Keratinocyte (primary cell): ENCODE measurements around the gene SPTBN5. TPM values are rescaled to one million over a fixed set of nuclear protein-coding genes. Genes with fewer than 3 reads are reported as not detected.

ENCODE experiments used
- DNase-seq: peaks from one replicate; pipeline ENCODE4 v3.0.0-alpha.2; 2011; ENCODE audit warnings: low read depth, missing footprints, low spot score
- FAIRE-seq: peaks from 2 replicates; lab custom pipeline; 2011; peaks lifted over from hg19 to GRCh38; lab: Jason Lieb, UNC
- H2AFZ ChIP-seq: 2 replicates; pipeline ENCODE4 v1.6.0; 2012; ENCODE audit warnings: low read length, control low read depth, inconsistent platforms; ENCODE audit not compliant: control insufficient read depth
- H3K27ac ChIP-seq: 2 replicates; pipeline ENCODE4 v1.5.1; 2011; ENCODE audit warnings: low read length; ENCODE audit not compliant: control insufficient read depth, insufficient read depth
- H3K27me3 ChIP-seq: 3 replicates; pipeline ENCODE4 v1.6.0; 2011; ENCODE audit warnings: low read length; ENCODE audit not compliant: control insufficient read depth, insufficient read depth; ENCODE audit errors: extremely low read depth
- H3K36me3 ChIP-seq, 2 experiments: 2 replicates in 1 of 2; 3 replicates in 1 of 2; pipeline ENCODE4 v1.5.1; 2011; ENCODE audit warnings: low read length in 2 of 2, mild to moderate bottlenecking in 1 of 2; ENCODE audit not compliant: control insufficient read depth in 2 of 2, insufficient read depth in 2 of 2; ENCODE audit errors: extremely low read depth in 1 of 2
- H3K4me1 ChIP-seq: 3 replicates; pipeline ENCODE4 v1.5.1; 2011; ENCODE audit warnings: low read length; ENCODE audit not compliant: control insufficient read depth, insufficient read depth; ENCODE audit errors: extremely low read depth
- H3K4me2 ChIP-seq: 3 replicates; pipeline ENCODE4 v1.6.0; 2011; ENCODE audit warnings: low read depth, low read length; ENCODE audit not compliant: control insufficient read depth, insufficient read depth; ENCODE audit errors: extremely low read depth
- H3K4me3 ChIP-seq, 3 experiments: fragments of 200-600 bp in 1 of 3; sonication (generic) in 1 of 3; 2 replicates in 2 of 3; 3 replicates in 1 of 3; pipeline ENCODE4 v1.5.1; 2011 to 2016; ENCODE audit warnings: low read length in 3 of 3, mild to moderate bottlenecking in 3 of 3, control low read depth in 2 of 3, inconsistent platforms in 1 of 3, low read depth in 1 of 3, mixed read lengths in 1 of 3, mixed run types in 1 of 3, moderate library complexity in 1 of 3; ENCODE audit not compliant: control insufficient read depth in 2 of 3, insufficient read depth in 2 of 3; ENCODE audit errors: extremely low read depth in 1 of 3
- H3K79me2 ChIP-seq: 2 replicates; pipeline ENCODE4 v1.6.0; 2012; ENCODE audit warnings: low read length; ENCODE audit not compliant: control insufficient read depth, insufficient read depth
- H3K9ac ChIP-seq: 3 replicates; pipeline ENCODE4 v1.6.0; 2011; ENCODE audit warnings: low read length; ENCODE audit not compliant: control insufficient read depth, insufficient read depth; ENCODE audit errors: extremely low read depth
- H3K9me1 ChIP-seq: 3 replicates; pipeline ENCODE4 v1.6.0; 2011; ENCODE audit warnings: low read length; ENCODE audit not compliant: control insufficient read depth, insufficient read depth; ENCODE audit errors: extremely low read depth
- H3K9me3 ChIP-seq: 2 replicates; pipeline ENCODE4 v1.5.1; 2012; ENCODE audit warnings: low read depth, low read length; ENCODE audit not compliant: control insufficient read depth
- H4K20me1 ChIP-seq: 3 replicates; pipeline ENCODE4 v1.6.0; 2011; ENCODE audit warnings: low read length; ENCODE audit not compliant: control insufficient read depth, insufficient read depth; ENCODE audit errors: extremely low read depth
- CTCF ChIP-seq, 3 experiments: IDR thresholded peaks in 1 of 3; conservative IDR thresholded peaks in 1 of 3; optimal IDR thresholded peaks in 1 of 3; 2 replicates in 2 of 3; 3 replicates in 1 of 3; pipeline versions ENCODE3 to v1.5.1; 2011; ENCODE audit warnings: low read length in 3 of 3, mild to moderate bottlenecking in 3 of 3, moderate library complexity in 2 of 3, control low read depth in 1 of 3, inconsistent platforms in 1 of 3; ENCODE audit not compliant: insufficient read depth in 2 of 3; ENCODE audit errors: extremely low read depth in 1 of 3
- EZH2 ChIP-seq: IDR thresholded peaks from one replicate; pipeline ENCODE4 v1.6.1; 2012; ENCODE audit warnings: inconsistent platforms, mild to moderate bottlenecking, low read length, moderate library complexity
- dilution Hi-C: fragments of 300-500 bp; cut with MboI; formaldehyde crosslinking; loops from one replicate; pipeline ENCODE4 v1.7.0; 2020; ENCODE audit warnings: low sequenced_read_pairs; ENCODE audit not compliant: extremely low pct_ligation_motif_present
- polyA plus RNA-seq, 5 experiments: library from polyadenylated mRNA; depleted of rRNA in 3 of 5; stranded (reverse) in 3 of 5; stranded (forward) in 1 of 5; unstranded in 1 of 5; fragments of >200 nt; gene quantifications; 1 replicate in 1 of 5; 2 replicates in 3 of 5; 3 replicates in 1 of 5; pipeline versions ENCODE4 v1.2.1 to v1.2.3, GENCODE V29; 2011 to 2012; ENCODE audit warnings: missing spikeins in 2 of 5, low read depth in 1 of 5, low replicate concordance in 1 of 5

The SPTBN5 gene
- polyA plus RNA-seq, 1 donor (not counting 4 experiments of a cell fraction or from before 2014, with no cell fraction given): 0.66 TPM

- DNase-seq (no peak), FAIRE-seq (no peak)
- H3K36me3 ChIP-seq: peaks cover 43 to 57% of the 10 kb centered on the region in 2 experiments
- H2AFZ ChIP-seq: no peak overlapping the region
- H4K20me1 ChIP-seq: no peaks in the 10 kb centered on the region
- dilution Hi-C loops: no loop called here
- H3K4me3 ChIP-seq: no peak overlapping the region
- no peak overlapping the region for H3K9ac ChIP-seq
- no peak overlapping the region for H3K27ac ChIP-seq
- no peaks in the 10 kb centered on the region for H3K27me3 ChIP-seq
- no peaks in the 10 kb centered on the region for H3K9me1 ChIP-seq
- no peak for TF ChIP-seq EZH2
- TF ChIP-seq CTCF (optimal IDR thresholded peaks at IDR 0.05 in 1 of 3, IDR thresholded peaks at IDR 0.05 in 1 of 3, conservative IDR thresholded peaks at IDR 0.05 in 1 of 3; ENCODE audit: extremely low read depth in 1 of 3, insufficient read depth in 2 of 3, low read length in 3 of 3): no peak
- H3K4me2 ChIP-seq: no peak overlapping the region
- no peaks in the 10 kb centered on the region for H3K9me3 ChIP-seq
- H3K79me2 ChIP-seq: peaks cover 18% of the 10 kb centered on the region
- H3K4me1 ChIP-seq: no peaks in the 10 kb centered on the region
These were observed 13.3 kb upstream of the SPTBN5 start for GRCh38 chr15:41907141-41907540.

DNA sequence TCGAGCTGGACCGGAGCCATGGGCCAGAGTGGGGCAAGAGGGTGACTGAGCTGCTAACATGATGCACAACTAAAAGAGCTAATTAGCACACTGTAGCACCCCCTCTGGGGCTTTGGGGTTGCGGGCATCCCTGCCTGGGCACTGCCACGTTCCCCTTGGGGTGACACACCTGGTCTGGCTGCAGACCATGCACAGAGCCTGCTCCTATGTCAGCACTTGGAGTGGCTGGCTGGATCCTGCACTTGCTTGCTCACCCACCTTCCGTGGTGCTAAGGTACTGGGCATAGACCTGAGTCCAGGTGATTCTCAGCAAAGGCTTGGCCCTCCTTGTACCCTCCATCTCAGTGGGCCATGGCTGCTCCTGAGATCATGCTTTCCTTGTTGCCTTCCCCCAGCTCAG lies 12.8 kb upstream of the SPTBN5 start:
- dilution Hi-C loops: no loop called here
- Histone ChIP-seq H2AFZ (no peak overlapping the region), H3K27ac (no peak overlapping the region), H3K79me2 (peaks cover 12% of the 10 kb centered on the region), H3K36me3 (peaks cover 42 to 57% of the 10 kb centered on the region in 2 experiments), H3K27me3 (no peaks in the 10 kb centered on the region), H3K4me2 (no peak overlapping the region), H3K4me1 (no peaks in the 10 kb centered on the region), H4K20me1 (no peaks in the 10 kb centered on the region), H3K9me1 (no peaks in the 10 kb centered on the region), H3K4me3 (no peak overlapping the region), H3K9ac (no peak overlapping the region), H3K9me3 (no peaks in the 10 kb centered on the region)
- TF ChIP-seq EZH2 (no peak), CTCF (optimal IDR thresholded peaks at IDR 0.05 in 1 of 3, IDR thresholded peaks at IDR 0.05 in 1 of 3, conservative IDR thresholded peaks at IDR 0.05 in 1 of 3; ENCODE audit: extremely low read depth in 1 of 3, insufficient read depth in 2 of 3, low read length in 3 of 3) (no peak)
- FAIRE-seq (no peak), DNase-seq (no peak)
